HCT116 (cell line): Measurements from ENCODE around the gene CAMKK1. TPM values are rescaled to one million over a fixed set of nuclear protein-coding genes. Genes with fewer than 3 reads are reported as not detected.

ENCODE experiments used
- ATAC-seq: fragments of 200-7000 bp; cut with Tn5 transposase; 2 replicates; pipeline ENCODE4 v1.9.1; 2020; ENCODE audit warnings: mild to moderate bottlenecking, moderate library complexity
- BruUV-seq: library from RNA; stranded (reverse); fragments of 400-500 nt; replicated peaks from 2 replicates; lab custom pipeline; 2021; lab: Mats Ljungman, UMichigan
- CTCF ChIA-PET: fragments of 300-600 bp; sonication (Branson Sonifier 250); formaldehyde crosslinking; loops from one replicate; lab custom pipeline; 2021; ENCODE audit warnings: antibody characterized with exemption; lab: Charles Lee
- POLR2A ChIA-PET: fragments of 300-600, 350-600 bp; sonication (Branson Sonifier 250); formaldehyde crosslinking; loops from one replicate; lab custom pipeline; 2021; ENCODE audit warnings: antibody characterized with exemption; lab: Charles Lee
- RAD21 ChIA-PET, 2 experiments: fragments of 300-600 bp; sonication (Branson Sonifier 250); formaldehyde crosslinking; loops; one replicate each; lab custom pipeline; 2023; ENCODE audit warnings: low total read pairs in 2 of 2; ENCODE audit not compliant: uncharacterized antibody in 2 of 2, unreplicated experiment in 2 of 2, low non-redundant PET in 1 of 2; lab: Charles Lee
- DNase-seq: peaks from one replicate; pipeline ENCODE4 v3.0.0-alpha.2; 2010; ENCODE audit warnings: low read depth, low spot score
- H2AFZ ChIP-seq: fragments of 200-600 bp; shearing (Covaris generic), sonication (generic); 2 replicates; pipeline ENCODE4 v1.6.1; 2017; ENCODE audit warnings: low read depth, mixed run types, mixed read lengths, antibody characterized with exemption, low read length; ENCODE audit not compliant: poor library complexity, severe bottlenecking
- H3K27ac ChIP-seq: 2 replicates; pipeline ENCODE4 v1.5.1; 2012; ENCODE audit warnings: low read depth, low read length
- H3K27me3 ChIP-seq: fragments of 200-600 bp; sonication (generic); 2 replicates; pipeline ENCODE4 v1.6.1; 2016; ENCODE audit warnings: mixed run types, low read length, mixed read lengths; ENCODE audit not compliant: insufficient read depth
- H3K36me3 ChIP-seq, 2 experiments: fragments of 200-500 bp in 1 of 2; fragments of 200-600 bp in 1 of 2; sonication (Bioruptor generic) in 1 of 2; sonication (generic) in 1 of 2; 2 replicates each; pipeline versions ENCODE4 v1.5.1 to v1.6.1; 2014 to 2016; ENCODE audit warnings: low read length in 2 of 2, inconsistent platforms in 1 of 2, mixed read lengths in 1 of 2, mixed run types in 1 of 2; ENCODE audit not compliant: insufficient read depth in 2 of 2, control insufficient read depth in 1 of 2
- H3K4me1 ChIP-seq, 2 experiments: fragments of 200-600 bp in 1 of 2; sonication (generic) in 1 of 2; 2 replicates each; pipeline versions ENCODE4 v1.5.1 to v1.6.1; 2012 to 2017; ENCODE audit warnings: low read length in 2 of 2, inconsistent platforms in 1 of 2, mild to moderate bottlenecking in 1 of 2, mixed read lengths in 1 of 2, mixed run types in 1 of 2, moderate library complexity in 1 of 2; ENCODE audit not compliant: insufficient read depth in 2 of 2, control insufficient read depth in 1 of 2
- H3K4me2 ChIP-seq: fragments of 200-600 bp; sonication (generic); 2 replicates; pipeline ENCODE4 v1.6.1; 2017; ENCODE audit warnings: mixed run types, low read length, mixed read lengths
- H3K4me3 ChIP-seq, 2 experiments: fragments of 200-600 bp in 1 of 2; sonication (generic) in 1 of 2; replicated peaks in 1 of 2; 2 replicates each; pipeline ENCODE4 v1.5.1; 2011 to 2016; ENCODE audit warnings: low read length in 2 of 2, control low read depth in 1 of 2, low read depth in 1 of 2, mild to moderate bottlenecking in 1 of 2, mixed read lengths in 1 of 2, mixed run types in 1 of 2
- H3K79me2 ChIP-seq: fragments of 200-600 bp; sonication (generic); 2 replicates; pipeline ENCODE4 v1.6.1; 2017; ENCODE audit warnings: mild to moderate bottlenecking, mixed run types, low read length, moderate library complexity, mixed read lengths; ENCODE audit not compliant: insufficient read depth
- H3K9ac ChIP-seq: fragments of 200-600 bp; sonication (generic); 2 replicates; pipeline ENCODE4 v1.6.1; 2016; ENCODE audit warnings: low read length, mixed read lengths
- H3K9me2 ChIP-seq: fragments of 200-600 bp; sonication (generic), shearing (Covaris generic); 2 replicates; pipeline ENCODE4 v1.6.1; 2017; ENCODE audit warnings: mixed run types, mild to moderate bottlenecking, moderate library complexity; ENCODE audit not compliant: insufficient read depth
- H3K9me3 ChIP-seq, 2 experiments: fragments of 200-500 bp in 1 of 2; fragments of 200-600 bp in 1 of 2; sonication (Bioruptor generic) in 1 of 2; sonication (generic) in 1 of 2; 2 replicates each; pipeline ENCODE4 v1.6.1; 2014 to 2017; ENCODE audit warnings: low read length in 2 of 2, mixed read lengths in 2 of 2, inconsistent platforms in 1 of 2, low read depth in 1 of 2, mild to moderate bottlenecking in 1 of 2, mixed run types in 1 of 2, moderate library complexity in 1 of 2; ENCODE audit not compliant: control insufficient read depth in 1 of 2, insufficient read depth in 1 of 2
- H4K20me1 ChIP-seq: fragments of 200-600 bp; sonication (generic), shearing (Covaris generic); 2 replicates; pipeline ENCODE4 v1.6.1; 2017; ENCODE audit warnings: mixed run types, mild to moderate bottlenecking, moderate library complexity; ENCODE audit not compliant: insufficient read depth
- ELF1 ChIP-seq: IDR thresholded peaks from 2 replicates; pipeline ENCODE4 v1.6.1; 2012; ENCODE audit warnings: low read depth, borderline replicate concordance
- EZH2 ChIP-seq: fragments of 200-600 bp; sonication (generic); IDR thresholded peaks from 2 replicates; pipeline ENCODE4 v1.6.1; 2017; ENCODE audit warnings: antibody characterized with exemption, mixed run types
- SIN3A ChIP-seq: IDR thresholded peaks from 2 replicates; pipeline ENCODE4 v1.6.1; 2012; ENCODE audit warnings: low read depth
- SP1 ChIP-seq: IDR thresholded peaks from 2 replicates; pipeline ENCODE4 v1.6.1; 2012; ENCODE audit warnings: low read depth
- TCF7L2 ChIP-seq: IDR thresholded peaks from 2 replicates; pipeline ENCODE4 v1.7.0; 2011; ENCODE audit warnings: borderline replicate concordance, inconsistent platforms; ENCODE audit not compliant: insufficient read depth, insufficient read length; ENCODE audit errors: extremely low read depth
- ZNF274 ChIP-seq: fragments of 200-500 bp; sonication (Bioruptor generic); IDR thresholded peaks from 2 replicates; pipeline ENCODE4 v1.6.1; 2014; ENCODE audit warnings: mild to moderate bottlenecking, low read depth, low read length, inconsistent platforms
- intact Hi-C: fragments of 100-400 bp; cut with micrococcal nuclease; formaldehyde crosslinking; loops from 2 replicates; pipeline ENCODE4 v1.10.0; 2022
- total RNA-seq: library from RNA; stranded (reverse); gene quantifications from one replicate; pipeline ENCODE4 v1.2.1, GENCODE V29; 2021; ENCODE audit not compliant: unreplicated experiment
- TF ChIP-seq, protein P1 (sequence below): IDR thresholded peaks from 2 replicates; pipeline ENCODE4 v1.6.1; 2012; ENCODE audit warnings: low read depth

Gene CAMKK1
- total RNA-seq, 1 experiment from 2014 or later, result 10.6 TPM

GRCh38 chr17:3847165-3847670 lies 45.6 kb downstream of the CAMKK1 start:
- RAD21 ChIA-PET, result interaction anchor here in 1 of 2 experiments (1.0 kb wide), 1 partner anchor 110 kb away, joined by 3 read pairs; no protein-coding TSS in a partner anchor

More at GRCh38 chr17:3847165-3847670, 45.6 kb downstream of the CAMKK1 start:
- TF ChIP-seq SIN3A (no peak), ELF1 (no peak), ZNF274 (no peak), SP1 (no peak), TCF7L2 (no peak), EZH2 (no peak)
- TF ChIP-seq, protein P1, sequence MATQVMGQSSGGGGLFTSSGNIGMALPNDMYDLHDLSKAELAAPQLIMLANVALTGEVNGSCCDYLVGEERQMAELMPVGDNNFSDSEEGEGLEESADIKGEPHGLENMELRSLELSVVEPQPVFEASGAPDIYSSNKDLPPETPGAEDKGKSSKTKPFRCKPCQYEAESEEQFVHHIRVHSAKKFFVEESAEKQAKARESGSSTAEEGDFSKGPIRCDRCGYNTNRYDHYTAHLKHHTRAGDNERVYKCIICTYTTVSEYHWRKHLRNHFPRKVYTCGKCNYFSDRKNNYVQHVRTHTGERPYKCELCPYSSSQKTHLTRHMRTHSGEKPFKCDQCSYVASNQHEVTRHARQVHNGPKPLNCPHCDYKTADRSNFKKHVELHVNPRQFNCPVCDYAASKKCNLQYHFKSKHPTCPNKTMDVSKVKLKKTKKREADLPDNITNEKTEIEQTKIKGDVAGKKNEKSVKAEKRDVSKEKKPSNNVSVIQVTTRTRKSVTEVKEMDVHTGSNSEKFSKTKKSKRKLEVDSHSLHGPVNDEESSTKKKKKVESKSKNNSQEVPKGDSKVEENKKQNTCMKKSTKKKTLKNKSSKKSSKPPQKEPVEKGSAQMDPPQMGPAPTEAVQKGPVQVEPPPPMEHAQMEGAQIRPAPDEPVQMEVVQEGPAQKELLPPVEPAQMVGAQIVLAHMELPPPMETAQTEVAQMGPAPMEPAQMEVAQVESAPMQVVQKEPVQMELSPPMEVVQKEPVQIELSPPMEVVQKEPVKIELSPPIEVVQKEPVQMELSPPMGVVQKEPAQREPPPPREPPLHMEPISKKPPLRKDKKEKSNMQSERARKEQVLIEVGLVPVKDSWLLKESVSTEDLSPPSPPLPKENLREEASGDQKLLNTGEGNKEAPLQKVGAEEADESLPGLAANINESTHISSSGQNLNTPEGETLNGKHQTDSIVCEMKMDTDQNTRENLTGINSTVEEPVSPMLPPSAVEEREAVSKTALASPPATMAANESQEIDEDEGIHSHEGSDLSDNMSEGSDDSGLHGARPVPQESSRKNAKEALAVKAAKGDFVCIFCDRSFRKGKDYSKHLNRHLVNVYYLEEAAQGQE, result no peak
- no peak overlapping the region for H3K4me3 ChIP-seq
- no TSS peak for BruUV-seq
- H3K9me3 ChIP-seq, result no peaks in the 10 kb centered on the region
- peaks cover 5 to 20% of the 10 kb centered on the region in 2 experiments; a peak in 3 of 4 replicates for H3K4me1 ChIP-seq
- H3K4me2 ChIP-seq, result no peak overlapping the region
- intact Hi-C loops, result loop anchor here (5.0 to 10.0 kb wide), 2 partner anchors 228 to 560 kb away; no protein-coding TSS in a partner anchor
- ChIA-PET POLR2A (no interaction called here), CTCF (interaction anchor here (1.0 to 5.4 kb wide), 5 partner anchors 59 to 171 kb away, joined by 3 to 73 read pairs (median 5); no protein-coding TSS in a partner anchor)
- peaks cover 6 to 8% of the 10 kb centered on the region in 2 experiments; a peak in 2 of 4 replicates for H3K36me3 ChIP-seq
- ATAC-seq, result no peak
- H3K9me2 ChIP-seq, result no peaks in the 10 kb centered on the region
- no peaks in the 10 kb centered on the region for H4K20me1 ChIP-seq
- peaks cover 37% of the 10 kb centered on the region for H3K79me2 ChIP-seq
- DNase-seq, result no peak
- no peaks in the 10 kb centered on the region for H3K27me3 ChIP-seq
- no peak overlapping the region for H3K27ac ChIP-seq
- H3K9ac ChIP-seq, result no peak overlapping the region
- H2AFZ ChIP-seq, result no peak overlapping the region
